HepG2 (cell line): ENCODE measurements around the gene P3H4. TPM values are rescaled to one million over a fixed set of nuclear protein-coding genes. Genes with fewer than 3 reads are reported as not detected.

Experiments used
- DNMT1 ChIP-seq: sonication (generic); formaldehyde crosslinking; IDR thresholded peaks from 2 replicates; pipeline ENCODE4 v1.5.1; 2020; ENCODE audit warnings: mild to moderate bottlenecking, missing genetic modification reagents
- GFI1 ChIP-seq: sonication (generic); formaldehyde crosslinking; IDR thresholded peaks from 2 replicates; pipeline ENCODE4 v1.5.0; 2020; ENCODE audit warnings: missing genetic modification reagents, mild to moderate bottlenecking, borderline replicate concordance
- GPBP1L1 ChIP-seq: sonication (generic); formaldehyde crosslinking; IDR thresholded peaks from 2 replicates; pipeline ENCODE4 v1.5.0; 2020; ENCODE audit warnings: mild to moderate bottlenecking, missing genetic modification reagents
- HOXA5 ChIP-seq: sonication (generic); formaldehyde crosslinking; IDR thresholded peaks from 2 replicates; pipeline ENCODE4 v1.4.0; 2020; ENCODE audit warnings: missing genetic modification reagents
- IRF2 ChIP-seq: IDR thresholded peaks from 2 replicates; pipeline ENCODE4 v1.6.1; 2018; ENCODE audit warnings: missing genetic modification reagents, missing compliant biosample characterization
- NFKBIZ ChIP-seq: IDR thresholded peaks from 2 replicates; pipeline ENCODE4 v1.6.1; 2018; ENCODE audit warnings: missing genetic modification reagents, missing compliant biosample characterization
- NR2F1 ChIP-seq, 2 experiments: fragments of 450-650 bp in 1 of 2; formaldehyde crosslinking in 1 of 2; IDR thresholded peaks; 2 replicates each; pipeline versions ENCODE4 v1.5.0 to v1.6.1; 2016 to 2020; ENCODE audit warnings: mild to moderate bottlenecking in 1 of 2, missing compliant biosample characterization in 1 of 2, missing genetic modification reagents in 1 of 2, moderate library complexity in 1 of 2
- RERE ChIP-seq: IDR thresholded peaks from 2 replicates; pipeline ENCODE4 v1.6.1; 2016; ENCODE audit warnings: low read depth, missing genetic modification reagents, missing compliant biosample characterization
- TBP ChIP-seq: sonication (generic); formaldehyde crosslinking; IDR thresholded peaks from 2 replicates; pipeline ENCODE4 v1.5.0; 2020; ENCODE audit warnings: missing genetic modification reagents
- TFDP1 ChIP-seq: IDR thresholded peaks from 2 replicates; pipeline ENCODE4 v1.6.1; 2016; ENCODE audit warnings: missing compliant biosample characterization, missing genetic modification reagents, borderline replicate concordance
- ZBTB38 ChIP-seq: sonication (generic); formaldehyde crosslinking; IDR thresholded peaks from 2 replicates; pipeline ENCODE4 v1.5.1; 2020; ENCODE audit warnings: mild to moderate bottlenecking, missing genetic modification reagents
- ZNF232 ChIP-seq: sonication (generic); formaldehyde crosslinking; IDR thresholded peaks from 2 replicates; pipeline ENCODE4 v1.4.0; 2020; ENCODE audit warnings: missing genetic modification reagents, borderline replicate concordance
- ZNF383 ChIP-seq: sonication (generic); formaldehyde crosslinking; IDR thresholded peaks from 2 replicates; pipeline ENCODE4 v1.4.0; 2020; ENCODE audit warnings: missing genetic modification reagents, mild to moderate bottlenecking, borderline replicate concordance
- ZNF558 ChIP-seq: sonication (generic); formaldehyde crosslinking; IDR thresholded peaks from 2 replicates; pipeline ENCODE4 v1.9.0; 2022; ENCODE audit warnings: mild to moderate bottlenecking, missing genetic modification reagents, borderline replicate concordance
- ZNF775 ChIP-seq: sonication (generic); formaldehyde crosslinking; IDR thresholded peaks from 2 replicates; pipeline ENCODE4 v1.4.0; 2020; ENCODE audit warnings: missing genetic modification reagents, mild to moderate bottlenecking, moderate library complexity, borderline replicate concordance
- polyA plus RNA-seq, 8 experiments: library from polyadenylated mRNA; depleted of rRNA in 3 of 8; stranded (reverse) in 7 of 8; unstranded in 1 of 8; fragments of >200 nt; fragmentation: Illumina TruSeq in 4 of 8; extraction: Trizol in 4 of 8; gene quantifications; 2 replicates each; pipeline versions ENCODE4 v1.2.1 to v1.2.3, GENCODE V29; 2011 to 2016; ENCODE audit warnings: low read depth in 4 of 8, missing spikeins in 1 of 8, mixed read lengths in 1 of 8; ENCODE audit not compliant: insufficient read depth in 1 of 8
- total RNA-seq, 5 experiments: library from RNA; depleted of rRNA; stranded (reverse); fragments of >200 nt; fragmentation: Illumina TruSeq; extraction: Trizol; gene quantifications; 2 replicates each; pipeline ENCODE4 v1.2.3, GENCODE V29; 2016; ENCODE audit warnings: low read depth in 1 of 5
- TF ChIP-seq, protein P1 (sequence below): sonication (generic); IDR thresholded peaks from 2 replicates; pipeline ENCODE4 v1.6.1; 2016; ENCODE audit warnings: low read depth, borderline replicate concordance
- TF ChIP-seq, protein P2 (sequence below): sonication (generic); formaldehyde crosslinking; IDR thresholded peaks from 2 replicates; pipeline ENCODE4 v1.4.0; 2020; ENCODE audit warnings: missing genetic modification reagents

Gene P3H4
- total and polyA plus RNA-seq, 2 of the 13 experiments (the other 11 are each of a cell fraction or from before 2014, with no cell fraction given) = 37.1 to 50.6 TPM

DNA sequence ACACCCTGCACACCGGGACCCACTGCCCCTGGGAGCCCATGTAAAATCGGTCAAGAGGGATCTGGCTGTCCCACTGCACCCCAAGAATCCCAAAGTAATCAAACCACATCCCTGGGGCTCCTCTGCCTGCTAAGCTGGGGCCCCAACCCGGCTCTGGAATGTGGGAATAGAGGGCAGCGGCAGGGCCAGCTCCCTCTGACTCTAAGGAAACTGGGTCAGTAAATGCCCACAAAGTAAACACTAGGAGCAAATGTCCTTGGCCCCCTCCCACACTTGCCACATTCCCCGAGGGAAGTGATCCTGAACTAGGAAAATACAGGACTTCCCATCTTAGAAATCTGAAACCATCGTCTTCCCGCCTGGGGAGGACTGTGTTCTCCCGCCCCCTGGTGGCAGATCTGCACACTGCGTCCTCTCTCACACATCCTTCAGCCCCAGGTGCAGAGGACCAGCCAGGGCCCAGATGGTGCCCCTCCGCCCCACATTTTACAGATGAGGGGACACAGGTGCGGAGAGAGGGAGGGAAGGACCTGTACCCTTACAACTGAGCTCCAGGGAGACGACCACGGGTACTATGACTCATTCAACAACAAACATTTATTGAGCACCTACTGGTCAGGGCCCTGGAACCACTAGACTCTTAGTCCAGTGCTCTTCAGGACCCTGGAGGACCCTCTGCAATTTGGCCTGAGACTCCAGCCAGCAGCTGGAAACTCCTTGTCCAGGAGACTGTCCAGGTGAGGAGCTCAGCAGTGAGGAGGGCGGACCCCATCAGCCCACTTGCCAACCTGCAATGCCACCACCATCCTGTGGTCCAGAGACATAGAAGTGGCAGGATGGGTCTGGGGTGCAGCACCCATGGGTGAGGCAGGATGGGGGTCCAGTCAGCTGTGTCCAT lies 10.1 kb downstream of the P3H4 start (continued):
- TF ChIP-seq ZNF383 (CRISPR knock-in tag) (no peak), ZNF558 (CRISPR knock-in tag) (no peak), NR2F1 (CRISPR knock-in tag; IDR thresholded peaks at IDR 0.05) (peak in 1 of 2 experiments; percentile 9; a peak in 1 of 4 replicates), GFI1 (0 out of 2 replicates have a peak, but pooled peaks have one; percentile 36), DNMT1 (CRISPR knock-in tag) (peak; percentile 78; the same call in 1 of the 2 replicates), GPBP1L1 (CRISPR knock-in tag) (no peak), TFDP1 (CRISPR knock-in tag) (peak; percentile 81; the same call in 1 of the 2 replicates), TBP (CRISPR knock-in tag) (no peak), RERE (CRISPR knock-in tag) (no peak; the same call in 1 of the 2 replicates), ZNF232 (CRISPR knock-in tag) (no peak), ZBTB38 (no peak), HOXA5 (no peak), IRF2 (CRISPR knock-in tag) (peak; percentile 77; the same call in 1 of the 2 replicates), NFKBIZ (CRISPR knock-in tag) (no peak), ZNF775 (CRISPR knock-in tag) (no peak)
- TF ChIP-seq, protein P1, sequence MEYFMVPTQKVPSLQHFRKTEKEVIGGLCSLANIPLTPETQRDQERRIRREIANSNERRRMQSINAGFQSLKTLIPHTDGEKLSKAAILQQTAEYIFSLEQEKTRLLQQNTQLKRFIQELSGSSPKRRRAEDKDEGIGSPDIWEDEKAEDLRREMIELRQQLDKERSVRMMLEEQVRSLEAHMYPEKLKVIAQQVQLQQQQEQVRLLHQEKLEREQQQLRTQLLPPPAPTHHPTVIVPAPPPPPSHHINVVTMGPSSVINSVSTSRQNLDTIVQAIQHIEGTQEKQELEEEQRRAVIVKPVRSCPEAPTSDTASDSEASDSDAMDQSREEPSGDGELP = no peak
- TF ChIP-seq, protein P2, sequence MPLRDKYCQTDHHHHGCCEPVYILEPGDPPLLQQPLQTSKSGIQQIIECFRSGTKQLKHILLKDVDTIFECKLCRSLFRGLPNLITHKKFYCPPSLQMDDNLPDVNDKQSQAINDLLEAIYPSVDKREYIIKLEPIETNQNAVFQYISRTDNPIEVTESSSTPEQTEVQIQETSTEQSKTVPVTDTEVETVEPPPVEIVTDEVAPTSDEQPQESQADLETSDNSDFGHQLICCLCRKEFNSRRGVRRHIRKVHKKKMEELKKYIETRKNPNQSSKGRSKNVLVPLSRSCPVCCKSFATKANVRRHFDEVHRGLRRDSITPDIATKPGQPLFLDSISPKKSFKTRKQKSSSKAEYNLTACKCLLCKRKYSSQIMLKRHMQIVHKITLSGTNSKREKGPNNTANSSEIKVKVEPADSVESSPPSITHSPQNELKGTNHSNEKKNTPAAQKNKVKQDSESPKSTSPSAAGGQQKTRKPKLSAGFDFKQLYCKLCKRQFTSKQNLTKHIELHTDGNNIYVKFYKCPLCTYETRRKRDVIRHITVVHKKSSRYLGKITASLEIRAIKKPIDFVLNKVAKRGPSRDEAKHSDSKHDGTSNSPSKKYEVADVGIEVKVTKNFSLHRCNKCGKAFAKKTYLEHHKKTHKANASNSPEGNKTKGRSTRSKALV = no peak; the same call in 1 of the 2 replicates
